GM19397 (cell line): ENCODE results near the gene GALNT14.

Experiments
- ATAC-seq: cut with Tn5 transposase; IDR thresholded peaks from one replicate; pipeline ENCODE4 v1.9.1; 2021; ENCODE audit warnings: mild to moderate bottlenecking, moderate library complexity; ENCODE audit not compliant: unreplicated experiment

Gene GALNT14

DNA sequence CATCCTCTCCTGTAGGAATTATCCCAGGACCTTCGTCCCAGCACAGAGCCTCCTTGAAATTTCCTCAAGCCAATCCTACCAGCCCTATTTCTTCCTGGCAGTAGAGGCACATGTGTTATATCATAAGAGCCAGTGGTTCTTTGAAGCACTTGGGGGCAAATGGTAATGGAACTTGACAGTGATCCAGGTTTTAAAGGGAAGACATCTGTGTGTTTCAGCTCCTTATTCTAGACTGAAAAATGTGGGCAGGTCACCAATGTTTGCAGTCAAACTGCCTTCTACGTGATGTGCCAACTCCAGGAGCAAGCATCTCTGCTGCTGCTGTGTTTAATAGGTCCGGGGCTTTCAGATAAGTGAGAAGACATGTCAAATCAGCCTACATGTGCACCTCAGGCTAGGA, 157.1 kb downstream of the GALNT14 start:
- ATAC-seq: no peak

GRCh38 chr2:30979822-30980245, 158.4 kb downstream of the GALNT14 start:
- ATAC-seq: no peak

DNA sequence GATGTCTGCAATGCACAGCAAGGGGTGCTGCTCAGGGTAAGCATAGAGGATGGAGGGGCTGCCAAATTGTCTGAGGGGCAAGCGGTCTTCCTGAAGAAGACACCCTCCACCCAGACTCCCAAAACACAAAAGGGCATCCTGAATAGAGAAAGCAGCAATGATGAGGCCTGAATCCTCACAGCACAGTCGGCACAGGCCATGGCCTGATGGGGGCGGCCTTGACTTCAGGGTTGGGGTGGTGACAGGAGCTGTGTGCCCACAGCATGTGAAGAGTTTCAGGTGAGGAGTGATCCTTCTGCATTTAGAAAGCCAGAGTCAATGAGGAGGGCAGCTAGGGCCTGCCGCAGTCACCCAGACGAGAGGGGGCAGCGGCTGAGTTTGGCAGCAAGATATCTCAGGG, 159.4 kb downstream of the GALNT14 start:
- no peak for ATAC-seq

DNA sequence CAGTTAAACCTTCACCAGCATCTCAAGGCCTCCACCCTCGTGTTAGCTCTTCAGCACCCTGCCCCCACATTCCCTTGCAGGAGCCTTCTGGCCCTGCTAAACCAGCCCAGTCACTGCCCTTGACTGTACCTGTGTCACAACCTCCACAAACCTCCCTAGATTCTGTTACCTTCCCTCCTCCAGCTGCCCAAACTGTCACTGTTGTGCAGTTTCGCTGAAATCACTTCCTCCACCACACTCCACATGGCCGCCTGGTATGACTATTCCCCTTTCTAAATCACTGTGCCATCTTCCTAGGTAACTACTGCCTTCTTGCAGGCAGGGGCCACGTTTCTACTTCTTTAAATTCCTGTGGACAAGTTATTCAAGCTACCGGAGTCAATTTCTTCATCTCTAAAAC, 160.2 kb downstream of the GALNT14 start:
- ATAC-seq: no peak

GRCh38 chr2:30975156-30975555, 163.1 kb downstream of the GALNT14 start:
- ATAC-seq: no peak

DNA sequence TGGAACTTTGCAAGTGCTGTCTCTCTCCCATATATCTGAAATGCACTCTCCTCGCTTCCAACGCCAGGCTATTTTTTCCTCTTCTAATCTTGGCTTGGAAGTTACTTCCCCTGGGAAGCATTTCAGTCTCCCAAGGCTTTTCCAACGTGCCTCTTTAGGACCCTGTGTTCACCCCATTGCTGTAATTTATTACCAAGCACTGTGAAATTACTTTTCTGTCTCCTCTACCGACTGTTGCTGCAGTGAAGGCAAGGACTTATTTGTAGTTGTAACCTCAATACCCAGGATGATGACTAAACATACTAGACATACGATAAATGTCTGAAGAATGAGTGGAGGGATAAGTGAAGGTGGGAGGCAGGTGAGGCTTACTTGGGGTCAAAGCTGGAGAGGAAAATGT, 163.7 kb downstream of the GALNT14 start:
- ATAC-seq: no peak

- no peak for ATAC-seq
Observed at GRCh38 chr2:30974092-30974491, 164.1 kb downstream of the GALNT14 start.

- ATAC-seq: no peak
Observed at GRCh38 chr2:30971231-30972025, 166.8 kb downstream of the GALNT14 start.

- no peak for ATAC-seq
Observed at GRCh38 chr2:30968660-30969397, 169.4 kb downstream of the GALNT14 start.

- no peak for ATAC-seq
Observed at GRCh38 chr2:30966786-30967185, 171.5 kb downstream of the GALNT14 start.

- ATAC-seq: no peak
Observed at GRCh38 chr2:30965022-30965531, 173.2 kb downstream of the GALNT14 start.

DNA sequence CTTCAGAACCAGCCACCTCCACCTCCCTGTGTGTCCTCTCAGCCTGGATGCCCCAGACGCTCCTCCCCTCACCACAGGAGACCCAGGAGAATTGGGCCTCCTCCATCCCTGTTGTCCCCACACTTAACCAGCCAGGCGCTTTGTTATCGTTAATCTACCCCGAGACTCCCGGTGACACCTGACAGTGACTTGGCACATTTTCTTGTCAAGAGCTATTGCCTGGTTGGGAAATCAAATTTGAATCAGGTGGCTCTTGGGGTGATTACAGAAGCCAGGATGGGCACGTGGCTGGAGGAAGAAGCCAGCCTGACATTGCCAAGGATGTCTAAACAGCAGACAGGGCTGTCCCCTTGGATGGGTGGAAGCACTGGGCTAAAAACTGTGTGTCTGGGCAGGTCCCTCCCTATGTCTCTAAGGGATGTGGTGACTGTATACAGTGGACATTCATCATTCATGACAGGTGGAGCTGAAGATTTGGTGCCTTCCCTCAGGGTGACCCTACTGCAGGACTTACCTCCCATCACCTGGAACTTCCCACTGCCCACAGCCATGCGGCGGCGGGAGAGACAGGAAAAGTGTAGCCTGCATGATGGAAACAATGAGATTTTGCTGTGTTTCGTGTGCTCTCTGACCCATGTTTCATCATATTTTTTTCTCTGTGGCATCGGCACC, 173.8 kb downstream of the GALNT14 start:
- no peak for ATAC-seq

GRCh38 chr2:30963184-30963583, 175.1 kb downstream of the GALNT14 start:
- no peak for ATAC-seq

DNA sequence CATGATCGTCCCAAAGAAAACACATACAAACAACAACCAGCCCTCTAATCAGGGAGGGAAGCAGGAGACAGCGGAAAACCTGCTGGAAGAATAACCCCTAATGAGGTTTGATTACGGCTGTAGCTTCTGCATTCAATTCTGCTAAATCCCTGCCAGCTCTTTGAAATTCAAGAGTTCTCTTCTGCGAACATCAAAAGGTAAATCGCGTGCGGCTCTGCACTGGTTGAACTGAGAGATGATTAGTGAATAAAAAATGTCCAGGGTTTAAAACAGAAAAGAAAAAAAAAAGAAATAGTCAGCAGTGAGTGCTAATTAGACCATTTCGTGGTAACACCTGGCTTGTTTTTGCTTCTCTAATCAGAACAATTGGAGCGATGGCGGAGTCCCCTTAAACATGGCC, 178.0 kb downstream of the GALNT14 start:
- ATAC-seq: no peak

GRCh38 chr2:30959653-30960052, 178.6 kb downstream of the GALNT14 start:
- no peak for ATAC-seq

DNA sequence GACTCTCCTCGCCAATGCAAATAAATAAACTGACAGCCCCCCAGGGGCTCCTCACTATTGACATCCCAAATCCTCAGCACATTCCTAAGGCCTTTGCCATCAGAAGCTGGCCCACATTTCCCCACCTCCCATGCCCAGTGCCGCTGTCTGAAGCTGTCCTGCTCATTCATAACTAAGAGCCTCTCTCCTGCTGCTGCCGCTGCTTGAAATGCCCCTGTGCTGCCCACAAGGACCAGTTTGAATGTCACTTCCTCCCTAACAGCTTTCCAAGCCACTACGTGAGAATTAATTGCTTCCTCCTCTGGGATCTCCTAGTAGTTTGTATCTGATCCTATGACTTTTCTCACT, 179.3 kb downstream of the GALNT14 start:
- ATAC-seq: no peak

GRCh38 chr2:30958193-30958917, 179.9 kb downstream of the GALNT14 start:
- ATAC-seq: no peak

DNA sequence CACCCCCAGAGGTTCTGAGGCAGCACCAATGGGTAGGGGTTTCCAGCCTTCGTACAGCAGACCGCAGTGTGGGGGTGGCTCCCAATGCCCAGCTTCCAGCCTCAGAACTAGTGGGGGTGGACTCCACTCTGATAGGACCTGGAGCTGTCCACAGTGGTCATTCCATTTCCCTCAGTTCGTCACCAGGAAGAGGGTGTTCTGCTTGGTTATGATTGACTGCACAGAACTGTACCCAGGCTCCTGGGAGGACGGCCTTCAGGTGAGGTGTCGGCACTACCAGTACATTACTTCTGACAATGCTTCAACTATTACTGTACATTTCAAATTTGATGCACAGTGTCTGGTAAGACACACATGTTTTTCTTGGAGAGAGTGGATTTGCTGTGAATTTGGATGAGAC, 180.6 kb downstream of the GALNT14 start:
- ATAC-seq: no peak

DNA sequence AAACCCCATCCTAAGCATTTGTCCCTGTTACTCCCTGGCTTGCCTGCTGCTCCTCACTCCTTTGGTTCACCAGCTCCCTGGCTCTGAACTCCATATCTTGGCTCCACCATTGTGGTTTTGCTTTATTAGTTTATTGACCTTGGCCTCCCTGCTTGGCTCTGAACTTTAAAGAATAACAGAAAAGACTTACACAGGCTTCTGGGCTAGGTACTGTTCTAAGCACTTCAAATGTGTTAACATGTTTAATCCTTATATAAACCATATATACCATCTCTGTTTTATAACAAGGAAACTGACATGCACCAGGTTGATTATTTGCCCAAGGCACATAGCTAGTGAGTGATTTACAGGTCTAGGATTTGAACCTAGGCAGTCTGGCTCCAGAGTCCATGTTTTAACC, 181.2 kb downstream of the GALNT14 start:
- ATAC-seq: no peak

- ATAC-seq: no peak
Observed at GRCh38 chr2:30955516-30956132, 182.6 kb downstream of the GALNT14 start.

GRCh38 chr2:30950339-30950738, 187.9 kb downstream of the GALNT14 start:
- no peak for ATAC-seq
